HL-60 (cell line): ENCODE results near the gene TOP2B.

Source experiments
- DNase-seq, 2 experiments: peaks; one replicate each; pipeline ENCODE4 v3.0.0-alpha.2; 2010 to 2020; ENCODE audit warnings: low read depth in 1 of 2, low spot score in 1 of 2
- H3K27ac ChIP-seq: fragments of 250-450 bp; sonication (Bioruptor Pico); replicated peaks from 2 replicates; pipeline ENCODE4 v1.5.1; 2020; ENCODE audit warnings: mild to moderate bottlenecking, moderate library complexity
- H3K27me3 ChIP-seq: fragments of 250-450 bp; sonication (Bioruptor Pico); 2 replicates; pipeline ENCODE4 v1.5.1; 2021; ENCODE audit warnings: mild to moderate bottlenecking, moderate library complexity; ENCODE audit not compliant: insufficient read depth, poor library complexity, severe bottlenecking
- H3K4me3 ChIP-seq: replicated peaks from 2 replicates; pipeline ENCODE4 v1.5.1; 2011; ENCODE audit warnings: mild to moderate bottlenecking, control low read depth, low read length; ENCODE audit not compliant: insufficient read depth
- CTCF ChIP-seq: IDR thresholded peaks from one replicate; pipeline ENCODE4 v1.5.1; 2011; ENCODE audit warnings: low read length, control low read depth, inconsistent platforms; ENCODE audit not compliant: insufficient read depth
- GABPA ChIP-seq: IDR thresholded peaks from 2 replicates; pipeline ENCODE4 v1.6.1; 2012; ENCODE audit warnings: low read depth
- POLR2AphosphoS5 ChIP-seq: IDR thresholded peaks from 2 replicates; pipeline ENCODE4 v1.6.1; 2012; ENCODE audit warnings: low read depth
- SPI1 ChIP-seq: IDR thresholded peaks from 2 replicates; pipeline ENCODE4 v1.6.1; 2012; ENCODE audit warnings: low read depth, mild to moderate bottlenecking, borderline replicate concordance
- TF ChIP-seq, protein P1 (sequence below): IDR thresholded peaks from 2 replicates; pipeline ENCODE4 v1.6.1; 2012; ENCODE audit warnings: low read depth; ENCODE audit not compliant: insufficient replicate concordance

TOP2B gene

GRCh38 chr3:25610167-25610566 lies 54.5 kb downstream of the TOP2B start:
- TF ChIP-seq, protein P1, sequence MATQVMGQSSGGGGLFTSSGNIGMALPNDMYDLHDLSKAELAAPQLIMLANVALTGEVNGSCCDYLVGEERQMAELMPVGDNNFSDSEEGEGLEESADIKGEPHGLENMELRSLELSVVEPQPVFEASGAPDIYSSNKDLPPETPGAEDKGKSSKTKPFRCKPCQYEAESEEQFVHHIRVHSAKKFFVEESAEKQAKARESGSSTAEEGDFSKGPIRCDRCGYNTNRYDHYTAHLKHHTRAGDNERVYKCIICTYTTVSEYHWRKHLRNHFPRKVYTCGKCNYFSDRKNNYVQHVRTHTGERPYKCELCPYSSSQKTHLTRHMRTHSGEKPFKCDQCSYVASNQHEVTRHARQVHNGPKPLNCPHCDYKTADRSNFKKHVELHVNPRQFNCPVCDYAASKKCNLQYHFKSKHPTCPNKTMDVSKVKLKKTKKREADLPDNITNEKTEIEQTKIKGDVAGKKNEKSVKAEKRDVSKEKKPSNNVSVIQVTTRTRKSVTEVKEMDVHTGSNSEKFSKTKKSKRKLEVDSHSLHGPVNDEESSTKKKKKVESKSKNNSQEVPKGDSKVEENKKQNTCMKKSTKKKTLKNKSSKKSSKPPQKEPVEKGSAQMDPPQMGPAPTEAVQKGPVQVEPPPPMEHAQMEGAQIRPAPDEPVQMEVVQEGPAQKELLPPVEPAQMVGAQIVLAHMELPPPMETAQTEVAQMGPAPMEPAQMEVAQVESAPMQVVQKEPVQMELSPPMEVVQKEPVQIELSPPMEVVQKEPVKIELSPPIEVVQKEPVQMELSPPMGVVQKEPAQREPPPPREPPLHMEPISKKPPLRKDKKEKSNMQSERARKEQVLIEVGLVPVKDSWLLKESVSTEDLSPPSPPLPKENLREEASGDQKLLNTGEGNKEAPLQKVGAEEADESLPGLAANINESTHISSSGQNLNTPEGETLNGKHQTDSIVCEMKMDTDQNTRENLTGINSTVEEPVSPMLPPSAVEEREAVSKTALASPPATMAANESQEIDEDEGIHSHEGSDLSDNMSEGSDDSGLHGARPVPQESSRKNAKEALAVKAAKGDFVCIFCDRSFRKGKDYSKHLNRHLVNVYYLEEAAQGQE = no peak
- no peak for TF ChIP-seq SPI1
- no peak for TF ChIP-seq CTCF
- no peak for TF ChIP-seq GABPA
- TF ChIP-seq POLR2AphosphoS5 = no peak
- Histone ChIP-seq H3K27ac (no peak overlapping the region), H3K27me3 (no peaks in the 10 kb centered on the region), H3K4me3 (no peak overlapping the region)
- no peak for DNase-seq

DNA sequence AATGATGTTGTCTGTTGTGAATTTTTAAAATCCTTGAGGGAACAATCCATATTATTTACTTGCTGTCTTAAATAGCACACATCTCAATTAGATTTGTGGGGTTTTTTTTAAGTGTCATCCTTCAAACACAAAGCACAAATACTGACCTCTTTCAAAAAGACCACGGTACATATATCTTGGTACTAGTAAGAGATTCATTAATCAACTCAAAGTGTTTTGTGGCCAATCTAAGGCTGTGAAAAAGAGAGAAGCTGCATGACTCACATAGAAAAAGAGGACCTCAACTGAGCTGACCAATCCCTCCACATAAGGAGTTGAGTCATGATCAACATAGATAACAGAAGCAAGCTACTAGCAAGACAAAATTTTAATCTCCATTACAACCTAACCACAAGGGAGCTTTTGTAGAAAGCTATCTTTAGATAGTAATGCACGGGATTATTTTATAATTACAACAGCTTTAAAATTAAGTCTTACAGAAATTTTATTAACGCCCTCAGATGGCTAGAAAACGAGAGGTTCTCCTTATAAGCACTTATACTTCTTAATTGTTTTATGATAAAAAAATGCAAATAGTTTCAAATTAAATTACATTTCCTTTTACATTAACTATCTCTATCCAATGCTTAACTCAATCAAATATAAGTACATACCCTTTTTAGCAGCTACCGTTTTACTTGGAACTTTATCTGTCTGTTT lies 60.5 kb downstream of the TOP2B start:
- peak; percentile 70 to 72 for DNase-seq
- peak; percentile 45; the same call in 1 of the 2 replicates for TF ChIP-seq SPI1
- TF ChIP-seq CTCF = no peak
- Histone ChIP-seq H3K27me3 (no peaks in the 10 kb centered on the region), H3K4me3 (no peak overlapping the region), H3K27ac (peak overlapping the region; percentile 72)

- peak; percentile 85 to 89 for DNase-seq
- Histone ChIP-seq H3K27me3 (no peaks in the 10 kb centered on the region), H3K27ac (peak overlapping the region; percentile 72), H3K4me3 (no peak overlapping the region)
- TF ChIP-seq, protein P1 = no peak
- no peak for TF ChIP-seq GABPA
- 0 out of 2 replicates have a peak, but pooled peaks have one; percentile 48 for TF ChIP-seq POLR2AphosphoS5
- peak; percentile 94 for TF ChIP-seq SPI1
These were observed 61.0 kb downstream of the TOP2B start for GRCh38 chr3:25603703-25604102.

DNA sequence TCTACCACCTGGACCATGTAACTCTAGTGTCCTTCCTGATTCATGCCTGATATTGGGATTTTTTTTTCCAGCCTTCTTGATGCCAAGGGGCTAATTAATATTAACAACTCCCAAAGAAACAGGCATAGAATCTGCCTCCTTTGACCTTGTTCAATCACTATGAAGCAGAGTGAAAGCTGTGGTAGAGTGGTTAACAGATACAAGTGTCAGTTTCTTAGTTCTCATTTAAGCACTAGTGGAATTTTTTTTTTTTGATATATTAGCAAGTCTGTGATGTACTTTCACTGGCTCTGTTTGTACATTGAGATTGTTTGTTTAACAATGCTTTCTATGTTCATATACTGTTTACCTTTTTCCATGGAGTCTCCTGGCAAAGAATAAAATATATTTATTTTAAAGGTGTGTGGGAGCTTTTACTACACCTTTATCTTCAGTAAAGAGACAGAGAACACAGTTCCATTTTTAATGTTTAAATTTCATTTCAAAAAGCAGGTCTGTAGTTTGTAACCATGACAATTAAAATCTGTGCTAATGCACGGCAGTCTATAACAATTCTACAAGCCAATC lies 67.1 kb downstream of the TOP2B start:
- H3K27me3 ChIP-seq = no peaks in the 10 kb centered on the region
- H3K27ac ChIP-seq = no peak overlapping the region
- H3K4me3 ChIP-seq = no peak overlapping the region
- DNase-seq = no peak
- TF ChIP-seq GABPA = no peak
- TF ChIP-seq SPI1 = no peak
- TF ChIP-seq POLR2AphosphoS5 = no peak
- TF ChIP-seq CTCF = no peak
- TF ChIP-seq, protein P1 = no peak
